Upper lobe of right lung (tissue), 1 donor: Measurements from ENCODE around the gene NYAP2. TPM values are rescaled to one million over a fixed set of nuclear protein-coding genes. Genes with fewer than 3 reads are reported as not detected.

Experiments
- ATAC-seq: fragments of 200-7000 bp; cut with Tn5 transposase; one replicate; pipeline ENCODE4 v1.9.1; 2020; ENCODE audit warnings: mild to moderate bottlenecking, moderate library complexity
- DNase-seq: peaks from one replicate; pipeline ENCODE4 v3.0.0-alpha.2; 2020
- H3K27ac ChIP-seq: fragments of 200-600 bp; one replicate; pipeline ENCODE4 v1.8.0; 2022
- H3K27me3 ChIP-seq: fragments of 200-600 bp; one replicate; pipeline ENCODE4 v1.8.0; 2022; ENCODE audit warnings: mild to moderate bottlenecking
- H3K36me3 ChIP-seq: fragments of 200-600 bp; one replicate; pipeline ENCODE4 v1.8.0; 2022
- H3K4me1 ChIP-seq: fragments of 200-600 bp; one replicate; pipeline ENCODE4 v1.8.0; 2022
- H3K4me3 ChIP-seq: fragments of 200-600 bp; one replicate; pipeline ENCODE4 v1.8.0; 2022; ENCODE audit warnings: mild to moderate bottlenecking
- H3K9me3 ChIP-seq: fragments of 200-600 bp; one replicate; pipeline ENCODE4 v1.8.0; 2022
- CTCF ChIP-seq: fragments of 200-600 bp; IDR thresholded peaks from one replicate; pipeline ENCODE4 v1.8.0; 2022; ENCODE audit warnings: antibody characterized with exemption
- intact Hi-C: fragments of 100-400 bp; cut with DNase I; formaldehyde crosslinking; loops from one replicate; pipeline ENCODE4 v1.11.0; 2022
- total RNA-seq: library from RNA; stranded (reverse); fragmentation: NEBNext Ultra II Directional; extraction: Animal tissue kit (Norgen Biotek cat#: 25700); gene quantifications from one replicate; pipeline ENCODE4 v1.2.1, GENCODE V29; 2021
- donor health status: DM: no; HTN: yes; CAD: no; lungs with severe emphysema.

The NYAP2 gene
- total RNA-seq, 1 donor from 2014 or later, result 0.93 TPM

- no peak for TF ChIP-seq CTCF
- H3K27ac ChIP-seq, result no peak overlapping the region
- DNase-seq (no peak), ATAC-seq (no peak)
- no peaks in the 10 kb centered on the region for H3K27me3 ChIP-seq
- no peaks in the 10 kb centered on the region for H3K36me3 ChIP-seq
- no peak overlapping the region for H3K4me3 ChIP-seq
- H3K4me1 ChIP-seq, result no peaks in the 10 kb centered on the region
- H3K9me3 ChIP-seq, result no peaks in the 10 kb centered on the region
- intact Hi-C loops, result no loop called here
Measured at GRCh38 chr2:225479386-225479785, 79.9 kb downstream of the NYAP2 start.

- Histone ChIP-seq H3K4me1 (no peaks in the 10 kb centered on the region), H3K4me3 (no peak overlapping the region), H3K27me3 (no peaks in the 10 kb centered on the region), H3K27ac (no peak overlapping the region), H3K9me3 (no peaks in the 10 kb centered on the region), H3K36me3 (no peaks in the 10 kb centered on the region)
- intact Hi-C loops, result no loop called here
- DNase-seq, result no peak
- ATAC-seq, result no peak
- no peak for TF ChIP-seq CTCF
Measured at GRCh38 chr2:225484751-225485150, 85.2 kb downstream of the NYAP2 start.

GRCh38 chr2:225486236-225486635 is 86.7 kb downstream of the NYAP2 start:
- Histone ChIP-seq H3K36me3 (no peaks in the 10 kb centered on the region), H3K9me3 (no peaks in the 10 kb centered on the region), H3K27me3 (no peaks in the 10 kb centered on the region), H3K4me3 (no peak overlapping the region), H3K4me1 (no peaks in the 10 kb centered on the region), H3K27ac (no peak overlapping the region)
- intact Hi-C loops, result no loop called here
- ATAC-seq (no peak), DNase-seq (no peak)
- no peak for TF ChIP-seq CTCF

GRCh38 chr2:225487878-225488416 is 88.4 kb downstream of the NYAP2 start:
- no peaks in the 10 kb centered on the region for H3K9me3 ChIP-seq
- intact Hi-C loops, result no loop called here
- no peak for TF ChIP-seq CTCF
- no peak overlapping the region for H3K27ac ChIP-seq
- H3K36me3 ChIP-seq, result no peaks in the 10 kb centered on the region
- no peaks in the 10 kb centered on the region for H3K27me3 ChIP-seq
- no peak overlapping the region for H3K4me3 ChIP-seq
- ATAC-seq, result no peak
- no peaks in the 10 kb centered on the region for H3K4me1 ChIP-seq
- DNase-seq, result no peak

GRCh38 chr2:225488743-225489142 is 89.2 kb downstream of the NYAP2 start:
- H3K36me3 ChIP-seq, result no peaks in the 10 kb centered on the region
- H3K9me3 ChIP-seq, result no peaks in the 10 kb centered on the region
- ATAC-seq (no peak), DNase-seq (no peak)
- no peaks in the 10 kb centered on the region for H3K27me3 ChIP-seq
- H3K4me1 ChIP-seq, result no peaks in the 10 kb centered on the region
- TF ChIP-seq CTCF, result no peak
- intact Hi-C loops, result no loop called here
- H3K27ac ChIP-seq, result no peak overlapping the region
- no peak overlapping the region for H3K4me3 ChIP-seq
